ENCODE data around the gene SFXN5.

Gene SFXN5

GRCh38 chr2:72932045-72932740 lies 139.3 kb downstream of the SFXN5 start:
- CTCF ChIA-PET = interaction anchor here (7.8 kb wide), 1 partner anchor 39 kb away, joined by 85 read pairs; no protein-coding TSS in a partner anchor
- DNase-seq (ENCODE audit: extremely low spot score) = no peak
- TF ChIP-seq CTCF (IDR thresholded peaks at IDR 0.05; ENCODE audit: control extremely low read depth, extremely low read depth, low read depth, missing control alignments) = no peak
- POLR2A ChIA-PET = no interaction called here

GRCh38 chr2:72931280-72931910 lies 140.1 kb downstream of the SFXN5 start:
- no peak for DNase-seq (ENCODE audit: extremely low spot score)
- CTCF ChIA-PET = interaction anchor here (7.8 kb wide), 1 partner anchor 38 kb away, joined by 85 read pairs; no protein-coding TSS in a partner anchor
- TF ChIP-seq CTCF (IDR thresholded peaks at IDR 0.05; ENCODE audit: control extremely low read depth, extremely low read depth, low read depth, missing control alignments) = no peak
- POLR2A ChIA-PET = no interaction called here

- ChIA-PET POLR2A (no interaction called here), CTCF (interaction anchor here (0.7 to 2.3 kb wide), 2 partner anchors 36 to 39 kb away, joined by 3 to 6 read pairs; no protein-coding TSS in a partner anchor)
- no peak for DNase-seq (ENCODE audit: extremely low spot score)
- TF ChIP-seq CTCF (IDR thresholded peaks at IDR 0.05; ENCODE audit: control extremely low read depth, extremely low read depth, low read depth, missing control alignments) = no peak
Measured at GRCh38 chr2:72929010-72929409, 142.5 kb downstream of the SFXN5 start.

GRCh38 chr2:72927619-72928550 lies 143.6 kb downstream of the SFXN5 start:
- no peak for DNase-seq (ENCODE audit: extremely low spot score)
- POLR2A ChIA-PET = no interaction called here
- TF ChIP-seq CTCF (IDR thresholded peaks at IDR 0.05; ENCODE audit: control extremely low read depth, extremely low read depth, low read depth, missing control alignments) = no peak
- CTCF ChIA-PET = interaction anchor here (1.2 to 5.9 kb wide), 7 partner anchors 29 to 250 kb away, joined by 3 to 35 read pairs (median 6); partner anchors contain the start of gene SPR

- POLR2A ChIA-PET = no interaction called here
Measured at GRCh38 chr2:72926811-72927465, 144.6 kb downstream of the SFXN5 start.

More at GRCh38 chr2:72926811-72927465, 144.6 kb downstream of the SFXN5 start:
- CTCF ChIA-PET = interaction anchor here (0.9 to 5.9 kb wide), 11 partner anchors 8 to 251 kb away, joined by 3 to 35 read pairs (median 5); partner anchors contain the start of gene SPR
- TF ChIP-seq CTCF (IDR thresholded peaks at IDR 0.05; ENCODE audit: control extremely low read depth, extremely low read depth, low read depth, missing control alignments) = no peak
- DNase-seq (ENCODE audit: extremely low spot score) = no peak
